Measurements from ENCODE around the gene MS4A14.

MS4A14 gene

DNA sequence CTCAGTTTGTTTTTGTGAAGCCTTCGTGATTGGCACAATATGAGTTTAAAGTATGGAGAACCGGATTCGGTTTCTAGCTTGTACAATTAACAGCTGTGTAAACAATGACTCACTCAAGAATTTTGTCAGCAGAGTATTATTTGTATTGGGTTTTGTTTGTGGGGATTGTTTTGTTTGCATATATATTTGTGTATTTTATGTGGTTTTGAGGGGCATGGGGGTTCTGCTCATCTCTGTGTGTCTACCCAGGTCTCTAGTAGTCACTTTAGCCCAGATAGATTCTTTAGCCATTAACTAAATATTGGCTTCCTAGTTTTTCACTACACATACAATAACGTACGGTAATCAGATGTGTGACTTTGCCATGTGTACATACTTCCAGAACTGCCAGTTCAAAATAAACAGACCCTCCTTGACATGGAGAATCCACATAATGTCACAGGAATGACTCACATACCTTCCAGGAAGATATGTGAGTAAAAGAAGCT is 25.4 kb upstream of the MS4A14 start:
- Mint-ChIP-seq H3K4me3 (no peak overlapping the region), H3K4me1 (peaks cover 38% of the 10 kb centered on the region), H3K36me3 (peaks cover 2% of the 10 kb centered on the region), H3K27ac (no peak overlapping the region), H3K9me3 (peaks cover 6% of the 10 kb centered on the region), H3K27me3 (no peaks in the 10 kb centered on the region)
- DNase-seq (ENCODE audit: low spot score in 2 of 2) = no peak
- ATAC-seq (ENCODE audit: low read depth) = no peak

DNA sequence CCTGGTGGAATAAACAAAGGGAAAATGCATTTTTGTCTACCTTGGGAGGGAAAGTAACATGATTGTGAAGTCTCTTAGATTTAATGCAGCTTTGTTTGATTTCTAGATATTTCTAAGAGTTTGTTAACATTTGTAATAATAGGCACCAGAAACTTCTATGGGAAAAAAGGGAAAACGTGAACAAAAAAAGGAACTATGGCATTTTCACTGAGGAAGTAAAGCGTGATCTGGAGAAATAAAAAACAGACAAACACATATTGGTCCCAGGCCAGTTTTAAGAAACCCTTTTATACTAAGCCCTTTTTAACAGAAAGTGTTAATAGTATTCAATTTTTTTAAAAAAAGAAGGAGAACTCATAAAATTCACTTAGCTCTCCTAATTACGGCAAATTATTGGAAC is 24.9 kb upstream of the MS4A14 start:
- Mint-ChIP-seq H3K4me3 (no peak overlapping the region), H3K9me3 (peaks cover 7% of the 10 kb centered on the region), H3K27ac (no peak overlapping the region), H3K36me3 (peaks cover 3% of the 10 kb centered on the region), H3K4me1 (peaks cover 37% of the 10 kb centered on the region), H3K27me3 (no peaks in the 10 kb centered on the region)
- no peak for DNase-seq (ENCODE audit: low spot score in 2 of 2)
- ATAC-seq (ENCODE audit: low read depth) = no peak

DNA sequence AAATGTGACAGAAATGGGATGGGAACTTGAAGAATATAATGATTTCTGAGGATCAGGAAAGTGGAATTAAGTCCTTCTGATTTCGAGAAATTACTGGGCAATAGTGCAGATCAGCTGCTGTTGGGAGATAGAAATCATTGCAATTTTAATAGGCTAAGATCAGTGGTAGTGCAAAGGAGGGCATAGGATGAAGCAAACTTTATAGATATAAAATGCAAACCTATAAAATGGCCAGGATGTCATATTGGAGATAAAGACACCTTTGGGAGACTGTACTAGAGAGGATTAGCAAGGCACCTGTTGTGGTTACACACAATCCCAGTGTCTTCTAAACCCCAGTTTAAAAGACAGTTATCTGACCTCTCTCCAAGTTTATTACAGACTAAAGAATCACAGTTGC is 24.4 kb upstream of the MS4A14 start:
- no peak overlapping the region for H3K27ac Mint-ChIP-seq
- ATAC-seq (ENCODE audit: low read depth) (no peak), DNase-seq (ENCODE audit: low spot score in 2 of 2) (no peak)
- no peak overlapping the region for H3K4me3 Mint-ChIP-seq
- H3K9me3 Mint-ChIP-seq = peaks cover 7% of the 10 kb centered on the region
- H3K36me3 Mint-ChIP-seq = peaks cover 3% of the 10 kb centered on the region
- H3K27me3 Mint-ChIP-seq = no peaks in the 10 kb centered on the region
- peaks cover 41% of the 10 kb centered on the region for H3K4me1 Mint-ChIP-seq

DNA sequence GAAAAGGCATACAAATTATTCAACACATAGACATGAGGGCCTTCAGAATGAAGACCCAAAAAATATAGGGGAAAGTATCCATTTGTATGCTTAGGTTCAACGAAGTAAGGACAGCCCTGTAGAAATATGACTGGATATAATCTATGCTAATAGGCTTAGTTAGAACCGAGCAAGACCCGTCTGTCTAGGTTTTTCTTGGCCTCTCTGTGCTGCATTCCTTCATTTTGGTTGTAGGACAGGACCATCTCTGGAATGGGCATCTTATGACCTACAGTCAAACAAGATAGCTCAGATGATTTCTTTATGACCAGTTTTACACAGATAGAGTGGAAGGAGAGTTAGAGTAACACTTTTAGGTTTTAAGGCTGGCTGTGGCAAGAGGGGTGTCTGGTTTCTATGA is 23.5 kb upstream of the MS4A14 start:
- peaks cover 5% of the 10 kb centered on the region for H3K9me3 Mint-ChIP-seq
- peaks cover 40% of the 10 kb centered on the region for H3K4me1 Mint-ChIP-seq
- H3K36me3 Mint-ChIP-seq = peaks cover 3% of the 10 kb centered on the region

DNA sequence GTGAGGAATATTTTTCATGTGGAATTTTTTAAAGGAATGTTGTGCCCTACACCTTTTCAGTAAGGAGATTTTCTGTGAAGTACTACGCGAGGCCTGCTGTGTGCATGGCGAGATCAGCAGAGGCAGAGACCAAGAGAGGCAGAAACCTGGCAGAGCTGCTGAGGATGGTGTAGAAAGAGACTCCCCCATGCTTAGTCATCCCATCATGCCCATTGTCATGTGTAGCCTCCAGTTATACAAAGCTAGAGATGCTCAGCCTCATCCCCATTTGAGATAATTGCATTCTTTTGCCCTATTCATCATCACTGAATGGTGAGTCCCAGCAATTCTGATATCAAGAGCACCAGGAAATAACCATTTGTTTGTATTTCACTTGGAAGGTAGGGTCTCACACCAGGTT is 20.9 kb upstream of the MS4A14 start:
- no peak overlapping the region for H3K4me3 Mint-ChIP-seq
- peaks cover 1% of the 10 kb centered on the region for H3K9me3 Mint-ChIP-seq
- H3K4me1 Mint-ChIP-seq = peaks cover 46% of the 10 kb centered on the region
- H3K27ac Mint-ChIP-seq = no peak overlapping the region
- no peak for DNase-seq (ENCODE audit: low spot score in 2 of 2)
- H3K27me3 Mint-ChIP-seq = no peaks in the 10 kb centered on the region
- peaks cover 5% of the 10 kb centered on the region for H3K36me3 Mint-ChIP-seq
- ATAC-seq (ENCODE audit: low read depth) = no peak

More for the DNA sequence above, 23.5 kb upstream of the MS4A14 start:
- Mint-ChIP-seq H3K4me3 (no peak overlapping the region), H3K27ac (no peak overlapping the region), H3K27me3 (no peaks in the 10 kb centered on the region)
- no peak for DNase-seq (ENCODE audit: low spot score in 2 of 2)
- ATAC-seq (ENCODE audit: low read depth) = no peak

DNA sequence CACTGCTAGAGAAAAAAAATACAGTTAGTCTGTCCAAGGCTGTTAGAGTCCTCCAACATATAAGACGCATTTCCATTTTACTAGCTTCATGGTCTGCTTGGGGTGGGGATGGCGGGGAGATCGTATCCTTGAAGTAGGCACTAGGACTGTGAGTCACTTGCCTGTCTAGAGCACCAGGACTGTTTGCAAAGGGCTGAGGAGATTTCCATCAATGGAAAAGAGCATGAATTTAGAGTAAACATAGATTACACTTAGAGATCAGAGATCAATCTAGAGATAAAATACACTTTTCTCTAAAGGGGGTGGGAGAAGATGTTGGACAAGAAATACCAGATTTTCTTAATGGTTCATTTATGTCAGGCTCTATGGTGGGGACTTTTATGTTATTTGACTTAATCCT is 19.7 kb upstream of the MS4A14 start:
- Mint-ChIP-seq H3K4me1 (peaks cover 54% of the 10 kb centered on the region), H3K27ac (peak overlapping the region; percentile 98), H3K27me3 (no peaks in the 10 kb centered on the region), H3K4me3 (peak overlapping the region; percentile 1), H3K36me3 (peaks cover 7% of the 10 kb centered on the region), H3K9me3 (peaks cover 1% of the 10 kb centered on the region)
- DNase-seq (ENCODE audit: low spot score in 2 of 2) = no peak
- no peak for ATAC-seq (ENCODE audit: low read depth)

DNA sequence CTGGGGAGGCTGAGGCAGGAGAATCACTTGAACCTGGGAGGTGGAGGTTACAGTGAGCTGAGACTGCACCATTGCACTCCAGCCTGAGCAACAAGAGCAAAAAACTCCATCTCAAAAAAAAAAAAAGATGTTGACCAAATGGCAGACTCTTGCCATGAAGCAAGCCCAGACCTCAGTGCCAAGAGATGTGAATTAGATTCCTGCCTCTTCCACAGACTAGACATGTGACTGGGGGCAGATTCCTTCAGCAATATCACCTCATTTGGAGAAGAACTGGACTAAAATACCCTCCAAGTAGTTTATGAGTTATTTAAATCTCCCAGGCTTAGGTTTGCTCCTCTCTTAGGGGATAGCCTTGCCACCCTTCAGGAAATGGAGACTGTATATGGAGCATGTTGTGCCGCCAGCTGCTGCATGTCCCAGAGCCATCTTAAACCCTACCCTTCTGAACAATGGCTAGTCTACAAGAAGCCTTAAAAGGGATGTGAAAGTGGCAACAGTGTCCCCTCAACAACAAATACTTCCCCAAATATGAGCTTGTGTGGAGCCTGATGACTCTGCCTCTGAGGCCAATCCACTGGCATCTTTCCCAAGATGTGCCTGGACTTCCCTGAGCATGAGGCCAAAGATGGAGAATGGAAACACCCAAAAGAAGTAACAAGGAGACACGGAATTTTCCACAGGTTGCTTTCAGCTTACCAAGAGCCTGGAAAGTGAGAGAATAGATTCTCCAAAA is 18.7 kb upstream of the MS4A14 start:
- Mint-ChIP-seq H3K36me3 (peaks cover 14% of the 10 kb centered on the region), H3K4me1 (peaks cover 57% of the 10 kb centered on the region), H3K27me3 (no peaks in the 10 kb centered on the region), H3K27ac (peak overlapping the region; percentile 98), H3K9me3 (peaks cover 1% of the 10 kb centered on the region), H3K4me3 (peak overlapping the region; percentile 89)
- peak; percentile 80 for ATAC-seq (ENCODE audit: low read depth)
- peak; percentile 52 to 58 for DNase-seq (ENCODE audit: low spot score in 2 of 2)

DNA sequence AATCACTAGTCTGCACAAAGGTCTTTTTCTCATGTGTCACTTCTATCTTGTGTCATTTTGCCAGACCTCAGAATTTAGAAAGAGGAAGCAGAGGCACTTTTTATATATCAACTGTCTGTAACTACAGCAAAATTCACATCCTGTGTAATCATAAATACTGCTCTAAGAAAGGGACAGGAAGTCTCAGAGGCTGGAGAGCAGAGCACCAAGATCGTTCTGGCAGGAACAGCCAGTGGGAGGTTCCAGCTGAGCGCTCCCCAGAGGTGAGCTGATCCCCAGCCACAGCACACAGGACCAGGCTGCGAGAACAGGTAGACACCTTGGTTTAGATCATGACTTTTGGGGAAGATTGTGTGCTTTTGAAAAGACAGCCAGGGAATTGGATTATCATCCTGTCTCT is 17.9 kb upstream of the MS4A14 start, which contains the start of gene MS4A7:
Gene MS4A7, plus strand, starts transcription at position 179 of the 400 bp plus-strand sequence. CDS start 4,610 bp downstream, outside the sequence.
- H3K4me3 Mint-ChIP-seq = peak within 1 kb of the TSS; percentile 89
- peaks cover 14% of the 10 kb centered on the region for H3K36me3 Mint-ChIP-seq
- peak; percentile 58 to 60 for DNase-seq (ENCODE audit: low spot score in 2 of 2)
- peaks cover 54% of the 10 kb centered on the region for H3K4me1 Mint-ChIP-seq
- peaks cover 1% of the 10 kb centered on the region for H3K9me3 Mint-ChIP-seq
- peak; percentile 82 for ATAC-seq (ENCODE audit: low read depth)
- H3K27me3 Mint-ChIP-seq = no peaks in the 10 kb centered on the region
- H3K27ac Mint-ChIP-seq = peak within 1 kb of the TSS; percentile 98

DNA sequence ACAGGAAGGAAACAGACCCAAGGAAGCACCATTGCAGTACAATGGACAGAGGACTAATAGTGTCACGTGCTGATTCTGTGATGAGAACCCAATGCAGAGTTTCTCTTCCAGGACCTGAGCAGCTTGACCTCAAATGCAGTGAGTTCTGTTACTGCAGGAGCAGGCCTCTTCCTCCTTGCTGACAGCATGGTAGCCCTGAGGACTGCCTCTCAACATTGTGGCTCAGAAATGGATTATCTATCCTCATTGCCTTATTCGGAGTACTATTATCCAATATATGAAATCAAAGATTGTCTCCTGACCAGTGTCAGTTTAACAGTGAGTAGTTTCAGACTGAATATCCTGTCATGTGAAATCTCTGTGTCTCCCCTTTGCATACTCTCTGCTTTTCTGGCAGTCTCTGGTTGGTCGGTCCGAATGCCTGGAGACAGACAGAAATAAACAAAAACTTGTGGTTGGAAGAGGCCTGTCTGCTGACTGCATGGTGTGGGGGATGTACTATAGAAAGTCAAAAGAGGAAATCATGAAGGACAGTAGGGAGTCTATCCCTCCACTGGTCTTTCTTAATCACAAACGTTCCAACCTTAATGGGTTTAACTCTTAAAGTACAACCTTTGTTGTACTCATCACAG is 6.9 kb upstream of the MS4A14 start:
- H3K27ac Mint-ChIP-seq = peak overlapping the region; percentile 98
- H3K27me3 Mint-ChIP-seq = no peaks in the 10 kb centered on the region
- ATAC-seq (ENCODE audit: low read depth) (peak; percentile 95), DNase-seq (ENCODE audit: low spot score in 2 of 2) (peak; percentile 56 to 72)
- H3K4me1 Mint-ChIP-seq = peaks cover 34% of the 10 kb centered on the region
- H3K4me3 Mint-ChIP-seq = peak overlapping the region; percentile 22
- peaks cover 21% of the 10 kb centered on the region for H3K36me3 Mint-ChIP-seq
- H3K9me3 Mint-ChIP-seq = peaks cover 3% of the 10 kb centered on the region

DNA sequence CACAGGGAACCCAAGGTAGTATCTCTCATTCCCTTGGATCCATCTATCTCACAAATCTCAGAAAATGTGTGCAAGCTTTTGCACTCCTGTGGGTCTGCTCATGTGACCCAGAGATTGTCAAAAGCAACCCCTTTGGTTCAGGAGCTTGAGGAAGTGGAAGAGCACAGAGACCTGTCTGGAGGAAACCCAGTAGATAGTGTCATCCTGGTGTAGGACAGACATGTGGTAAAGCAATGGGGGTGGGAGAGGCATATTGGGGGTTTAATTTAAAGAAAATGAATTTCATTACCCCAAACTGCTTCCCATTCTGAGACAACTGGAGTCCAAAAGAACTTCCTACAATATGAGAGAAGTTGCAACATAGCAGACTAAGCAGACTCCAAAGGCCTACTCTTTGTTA is 5.8 kb upstream of the MS4A14 start:
- DNase-seq (ENCODE audit: low spot score in 2 of 2) (no peak), ATAC-seq (ENCODE audit: low read depth) (no peak)
- peaks cover 14% of the 10 kb centered on the region for H3K36me3 Mint-ChIP-seq
- peaks cover 37% of the 10 kb centered on the region for H3K4me1 Mint-ChIP-seq
- peak overlapping the region; percentile 17 for H3K4me3 Mint-ChIP-seq
- peak overlapping the region; percentile 98 for H3K27ac Mint-ChIP-seq
- H3K9me3 Mint-ChIP-seq = peaks cover 3% of the 10 kb centered on the region
- H3K27me3 Mint-ChIP-seq = no peaks in the 10 kb centered on the region

DNA sequence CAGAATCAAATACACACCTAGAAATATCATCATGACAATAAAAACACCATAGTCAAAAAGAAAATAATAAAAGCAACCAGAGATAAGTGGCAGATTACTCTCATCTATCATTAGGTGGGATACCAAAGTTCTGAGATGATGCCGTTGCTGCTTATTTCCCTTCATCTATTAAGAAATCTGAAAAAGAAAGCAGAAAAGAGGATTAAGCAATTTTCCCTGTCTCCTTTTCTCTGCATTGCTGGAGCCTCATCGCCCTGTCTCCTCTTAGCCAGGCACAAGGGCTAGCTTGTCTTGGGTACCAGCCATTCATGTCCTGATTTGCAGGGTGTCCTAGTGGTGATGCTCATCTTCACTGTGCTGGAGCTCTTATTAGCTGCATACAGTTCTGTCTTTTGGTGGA is 3.9 kb upstream of the MS4A14 start:
- ATAC-seq (ENCODE audit: low read depth) = no peak
- Mint-ChIP-seq H3K9me3 (no peaks in the 10 kb centered on the region), H3K4me3 (no peak overlapping the region), H3K4me1 (peaks cover 45% of the 10 kb centered on the region), H3K27ac (no peak overlapping the region), H3K36me3 (peaks cover 6% of the 10 kb centered on the region), H3K27me3 (no peaks in the 10 kb centered on the region)
- no peak for DNase-seq (ENCODE audit: low spot score in 2 of 2)

DNA sequence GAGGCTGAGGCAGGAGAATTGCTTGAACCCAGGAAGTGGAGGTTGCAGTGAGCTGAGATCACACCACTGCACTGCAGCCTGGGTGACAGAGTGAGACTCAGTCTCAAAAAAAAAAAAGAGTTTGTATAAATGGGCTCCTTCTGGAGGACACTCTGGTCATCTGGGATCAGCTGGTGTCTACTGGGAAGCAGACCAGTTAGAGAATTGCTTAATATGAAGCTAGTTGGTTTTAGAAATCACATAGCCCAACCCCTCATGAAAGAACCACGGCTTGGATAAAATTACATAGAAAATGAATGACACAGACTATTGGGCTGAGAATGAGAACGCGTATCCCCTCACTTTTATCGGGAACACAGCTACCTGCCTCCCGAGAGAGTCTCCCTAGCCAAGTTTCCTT is 3.2 kb upstream of the MS4A14 start:
- peaks cover 2% of the 10 kb centered on the region for H3K36me3 Mint-ChIP-seq
- ATAC-seq (ENCODE audit: low read depth) (no peak), DNase-seq (ENCODE audit: low spot score in 2 of 2) (no peak)
- no peak overlapping the region for H3K27ac Mint-ChIP-seq
- H3K9me3 Mint-ChIP-seq = no peaks in the 10 kb centered on the region
- peaks cover 47% of the 10 kb centered on the region for H3K4me1 Mint-ChIP-seq
- no peaks in the 10 kb centered on the region for H3K27me3 Mint-ChIP-seq
- H3K4me3 Mint-ChIP-seq = no peak overlapping the region

DNA sequence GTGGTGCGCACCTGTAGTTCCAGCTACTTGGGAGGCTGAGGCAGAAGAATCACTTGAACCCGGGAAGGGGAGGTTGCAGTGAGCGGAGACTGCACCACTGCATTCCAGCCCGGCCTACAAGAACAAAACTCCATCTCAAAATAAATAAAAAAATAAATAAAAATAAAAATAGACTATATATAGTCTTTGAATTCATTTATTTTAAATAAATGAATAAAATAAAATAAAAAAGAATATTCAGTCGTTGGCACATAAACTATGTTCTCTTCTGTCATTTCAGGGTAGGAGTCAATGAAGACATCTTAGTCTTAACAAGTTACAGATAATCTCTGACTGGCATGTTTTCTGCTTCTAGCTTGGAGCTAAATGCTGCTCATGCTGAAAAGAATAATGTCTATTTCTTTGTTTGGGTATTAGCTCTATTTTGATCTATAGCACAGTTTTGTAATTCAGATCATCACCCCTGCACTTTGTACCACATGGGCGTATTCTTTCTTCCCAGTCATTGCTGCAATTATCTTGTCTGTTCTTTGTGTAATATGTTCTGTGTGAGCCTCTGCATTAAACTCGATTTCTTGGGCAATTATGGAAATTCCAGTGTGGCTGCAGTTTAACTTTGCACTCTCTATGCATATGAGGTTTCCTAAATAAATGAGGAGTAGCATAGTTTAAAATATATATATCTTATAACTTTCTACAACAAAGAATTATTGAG is 1.4 kb upstream of the MS4A14 start:
- H3K27me3 Mint-ChIP-seq = no peaks in the 10 kb centered on the region
- peaks cover 1% of the 10 kb centered on the region for H3K9me3 Mint-ChIP-seq
- H3K27ac Mint-ChIP-seq = no peak overlapping the region
- no peak overlapping the region for H3K4me3 Mint-ChIP-seq
- H3K4me1 Mint-ChIP-seq = peaks cover 40% of the 10 kb centered on the region
- no peak for ATAC-seq (ENCODE audit: low read depth)
- H3K36me3 Mint-ChIP-seq = peaks cover 5% of the 10 kb centered on the region
- no peak for DNase-seq (ENCODE audit: low spot score in 2 of 2)

DNA sequence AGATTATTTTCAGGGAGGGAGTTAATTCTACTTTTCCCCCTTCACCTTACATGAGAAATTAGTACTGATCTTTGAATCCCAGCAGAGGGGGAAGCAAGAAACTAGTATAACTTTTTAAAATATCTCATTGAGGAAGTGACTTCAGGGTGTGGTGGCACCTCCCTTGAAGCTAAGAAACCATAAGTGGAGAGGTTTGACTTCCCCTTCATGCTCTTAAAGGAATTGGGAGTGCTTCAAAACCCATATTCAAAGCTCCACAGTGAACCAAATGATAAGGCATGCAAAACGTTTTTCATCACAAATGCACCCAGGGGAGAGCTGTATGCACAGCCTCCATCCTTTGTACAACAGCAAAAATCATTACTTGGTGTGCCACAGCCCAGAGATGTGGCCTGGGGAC is 540 bp downstream of the MS4A14 start:
- Mint-ChIP-seq H3K27ac (peak overlapping the region; percentile 92), H3K4me1 (peaks cover 42% of the 10 kb centered on the region), H3K9me3 (peaks cover 1% of the 10 kb centered on the region), H3K36me3 (peaks cover 11% of the 10 kb centered on the region), H3K27me3 (no peaks in the 10 kb centered on the region), H3K4me3 (peak overlapping the region; percentile 69)
- ATAC-seq (ENCODE audit: low read depth) (peak; percentile 97), DNase-seq (ENCODE audit: low spot score in 2 of 2) (peak in 1 of 2 donors; percentile 39)

Data from memory B cell (primary cell).